ENCODE results near the gene CKS2. TPM values are rescaled to one million over a fixed set of nuclear protein-coding genes. Genes with fewer than 3 reads are reported as not detected.

CKS2 gene
- total and polyA plus RNA-seq, 2 of the 4 experiments (the other 2 are of a cell fraction), result 192 to 261 TPM

DNA sequence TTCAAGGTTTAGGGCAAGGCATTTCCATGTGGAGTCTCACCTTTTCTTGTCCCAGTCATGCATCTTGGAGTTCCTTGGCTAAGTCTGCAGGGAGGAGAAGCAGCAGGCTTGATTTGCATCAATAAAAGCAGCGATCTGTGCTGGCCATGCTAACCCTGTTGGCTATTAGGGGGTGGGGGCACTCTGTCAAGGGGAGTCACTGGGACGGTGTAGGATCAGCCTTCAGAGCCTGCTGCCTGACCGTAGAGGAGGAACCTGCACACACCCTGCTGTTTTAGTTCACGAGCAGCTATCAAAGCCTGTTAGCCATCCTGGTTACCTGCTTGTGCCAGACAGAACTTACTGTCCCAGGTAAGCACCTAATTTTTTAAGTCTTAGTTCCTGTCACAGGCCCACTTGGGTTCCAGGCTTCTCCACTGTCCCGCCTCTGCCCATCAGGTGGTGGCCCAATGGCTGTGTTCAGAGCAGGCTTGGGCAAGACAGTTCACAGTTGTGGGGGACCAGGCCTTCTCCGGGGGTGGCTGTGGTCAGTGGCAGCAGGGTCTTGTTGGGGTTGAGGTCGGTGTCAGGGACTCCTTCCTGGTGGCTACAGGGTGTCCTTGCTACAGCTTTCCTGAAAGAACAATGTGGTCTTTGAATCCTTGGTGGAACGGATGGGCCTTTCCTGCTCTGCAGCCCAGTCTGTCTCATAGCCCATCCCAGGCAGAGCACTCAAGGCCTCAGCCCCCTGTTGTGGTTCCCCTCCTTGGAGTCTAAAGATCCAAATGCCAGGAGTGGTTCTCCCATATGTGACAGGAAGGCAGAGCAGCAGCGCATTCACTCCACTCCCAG lies 51.0 kb downstream of the CKS2 start:
- 83% methylated on average over 2 of the region's 9 CpGs; no CpG with 5 or more reads in 1 of the 2 experiments for WGBS, 2 experiments (ENCODE audit: extremely low coverage in 2 of 2, insufficient read length in 1 of 2)
- Histone ChIP-seq H2BK20ac (ENCODE audit: low read depth, low read length) (no peak overlapping the region), H3K36me3 (ENCODE audit: control insufficient read depth, insufficient read depth, low read length) (peaks cover 45% of the 10 kb centered on the region), H3K79me1 (ENCODE audit: low read depth in 1 of 2, low read length in 2 of 2) (no peaks in the 10 kb centered on the region), H4K91ac (ENCODE audit: insufficient read depth, low read depth, low read length) (no peak overlapping the region), H3K9me3 (ENCODE audit: control insufficient read depth, insufficient read depth, low read length) (no peaks in the 10 kb centered on the region), H2AK5ac (ENCODE audit: low read depth, low read length) (no peak overlapping the region), H3K4me1 (ENCODE audit: control insufficient read depth, insufficient read depth, low read length) (no peaks in the 10 kb centered on the region), H2BK120ac (ENCODE audit: low read depth, low read length) (no peak overlapping the region), H4K5ac (ENCODE audit: low read depth, low read length) (no peak overlapping the region), H3K4me3 (ENCODE audit: insufficient read depth, low read depth, low read length) (no peak overlapping the region), H2AK9ac (replicated peaks; ENCODE audit: low read depth, low read length, poor library complexity) (no peak overlapping the region), H3K4me2 (ENCODE audit: low read depth, low read length) (no peak overlapping the region), H3K4ac (ENCODE audit: low read depth, low read length) (no peak overlapping the region), H4K20me1 (ENCODE audit: insufficient read depth, low read length) (no peaks in the 10 kb centered on the region), H2BK5ac (ENCODE audit: low read depth, low read length, poor library complexity, severe bottlenecking) (no peak overlapping the region), H3K9ac (ENCODE audit: low read depth, low read length) (no peak overlapping the region), H3K56ac (ENCODE audit: extremely low read depth, insufficient read depth, low read length) (no peak overlapping the region), H2BK15ac (ENCODE audit: low read depth, low read length) (no peak overlapping the region), H3K14ac (replicated peaks; ENCODE audit: low read depth, low read length) (no peak overlapping the region), H3K23ac (ENCODE audit: low read depth, low read length) (no peak overlapping the region), H3K27ac (ENCODE audit: insufficient read depth, low read length) (no peak overlapping the region), H3K9me1 (ENCODE audit: insufficient read depth, low read length) (no peaks in the 10 kb centered on the region), H4K8ac (ENCODE audit: low read depth in 2 of 2, low read length in 2 of 2) (no peak overlapping the region), H3K27me3 (ENCODE audit: control insufficient read depth, insufficient read depth, low read length) (no peaks in the 10 kb centered on the region), H2AFZ (replicated peaks; ENCODE audit: low read length, poor library complexity) (no peak overlapping the region), H3K18ac (ENCODE audit: low read depth, low read length) (no peak overlapping the region)
- ChIA-PET CTCF (no interaction called here), POLR2A (ENCODE audit: unreplicated experiment) (no interaction called here)
- TF ChIP-seq RAD21 (IDR thresholded peaks at IDR 0.05; ENCODE audit: low read length), result no peak
- TF ChIP-seq SMC3 (IDR thresholded peaks at IDR 0.05; ENCODE audit: low read depth, low read length), result no peak
- TF ChIP-seq RFX5 (IDR thresholded peaks at IDR 0.05; ENCODE audit: low read depth, low read length), result no peak
- TF ChIP-seq NFE2L2 (IDR thresholded peaks at IDR 0.05; ENCODE audit: low read depth, low read length), result no peak
- no peak for TF ChIP-seq CHD1 (IDR thresholded peaks at IDR 0.05; ENCODE audit: low read depth, low read length)
- TF ChIP-seq RCOR1 (IDR thresholded peaks at IDR 0.05; ENCODE audit: insufficient replicate concordance, low read length), result no peak
- no peak for TF ChIP-seq MXI1 (IDR thresholded peaks at IDR 0.05; ENCODE audit: borderline replicate concordance, low read depth, low read length)
- TF ChIP-seq POLR2A (IDR thresholded peaks at IDR 0.05; ENCODE audit: low read depth, low read length), result no peak
- no peak for TF ChIP-seq BHLHE40 (IDR thresholded peaks at IDR 0.05; ENCODE audit: low read depth, low read length)
- TF ChIP-seq CTCF (conservative IDR thresholded peaks at IDR 0.05; ENCODE audit: low read depth, low read length), result no peak
- TF ChIP-seq ELK1 (IDR thresholded peaks at IDR 0.05; ENCODE audit: borderline replicate concordance, low read depth, low read length), result no peak
- no peak for TF ChIP-seq MAFK (IDR thresholded peaks at IDR 0.05; ENCODE audit: low read depth, low read length)
- dilution Hi-C loops (cut with HindIII; ENCODE audit: low sequenced_read_pairs, unreplicated experiment) (no loop called here), in situ Hi-C loops (cut with MboI; ENCODE audit: low sequenced_read_pairs) (no loop called here), intact Hi-C loops (cut with micrococcal nuclease) (no loop called here)
- no peak for ATAC-seq (ENCODE audit: low read depth)
- DNase-seq, result no peak
- BruUV-seq (replicated peaks), result no TSS peak

Measured in IMR-90 (cell line).